HG03175 (cell line): Measurements from ENCODE around the gene SULT1A1.
"Not testable (repeated sequence)": the region's sequence is repeated elsewhere in the genome, so short reads cannot be mapped to it uniquely, and the experiment has no call there.

Source experiments
- ATAC-seq: cut with Tn5 transposase; IDR thresholded peaks from one replicate; pipeline ENCODE4 v1.9.1; 2021; ENCODE audit warnings: mild to moderate bottlenecking, moderate library complexity; ENCODE audit not compliant: unreplicated experiment

SULT1A1 gene

DNA sequence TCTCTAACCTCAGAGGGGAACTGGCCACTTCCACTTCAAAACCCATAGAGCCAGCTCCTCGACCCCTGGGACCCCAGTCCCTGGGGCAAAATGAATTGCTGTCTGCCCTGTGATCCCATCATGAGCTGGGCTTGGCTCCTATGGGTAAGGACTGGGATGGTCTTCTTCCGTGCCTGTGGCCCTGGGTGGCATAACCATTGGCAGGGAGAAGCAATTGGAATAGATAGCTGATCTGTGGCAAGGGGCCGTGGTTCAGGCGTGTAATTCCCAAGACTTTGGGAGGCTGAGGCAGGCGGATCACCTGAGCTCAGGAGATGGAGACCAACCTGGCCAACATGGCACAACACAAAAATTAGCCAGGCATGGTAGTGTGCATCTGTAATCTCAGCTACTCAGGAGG, 17.3 kb downstream of the SULT1A1 start:
- no peak for ATAC-seq

DNA sequence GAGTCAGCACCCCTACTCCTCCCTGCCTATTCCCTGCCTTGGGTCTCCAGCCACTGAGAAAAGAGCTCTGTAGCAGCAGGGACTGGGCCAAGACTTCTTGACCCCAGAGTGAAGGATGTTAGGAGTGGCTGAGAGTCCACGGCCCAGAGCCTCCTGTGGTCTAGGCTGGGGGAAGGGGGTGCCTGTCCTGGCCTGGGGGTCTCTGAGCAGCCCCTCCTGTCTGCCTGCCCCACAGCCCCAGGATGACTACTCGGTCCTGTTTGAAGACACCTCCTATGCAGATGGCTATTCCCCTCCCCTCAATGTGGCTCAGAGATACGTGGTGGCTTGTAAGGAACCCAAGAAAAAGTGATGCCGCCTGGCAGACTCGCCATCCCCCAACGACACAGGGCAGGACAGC, 18.5 kb downstream of the SULT1A1 start:
- ATAC-seq, result no peak

DNA sequence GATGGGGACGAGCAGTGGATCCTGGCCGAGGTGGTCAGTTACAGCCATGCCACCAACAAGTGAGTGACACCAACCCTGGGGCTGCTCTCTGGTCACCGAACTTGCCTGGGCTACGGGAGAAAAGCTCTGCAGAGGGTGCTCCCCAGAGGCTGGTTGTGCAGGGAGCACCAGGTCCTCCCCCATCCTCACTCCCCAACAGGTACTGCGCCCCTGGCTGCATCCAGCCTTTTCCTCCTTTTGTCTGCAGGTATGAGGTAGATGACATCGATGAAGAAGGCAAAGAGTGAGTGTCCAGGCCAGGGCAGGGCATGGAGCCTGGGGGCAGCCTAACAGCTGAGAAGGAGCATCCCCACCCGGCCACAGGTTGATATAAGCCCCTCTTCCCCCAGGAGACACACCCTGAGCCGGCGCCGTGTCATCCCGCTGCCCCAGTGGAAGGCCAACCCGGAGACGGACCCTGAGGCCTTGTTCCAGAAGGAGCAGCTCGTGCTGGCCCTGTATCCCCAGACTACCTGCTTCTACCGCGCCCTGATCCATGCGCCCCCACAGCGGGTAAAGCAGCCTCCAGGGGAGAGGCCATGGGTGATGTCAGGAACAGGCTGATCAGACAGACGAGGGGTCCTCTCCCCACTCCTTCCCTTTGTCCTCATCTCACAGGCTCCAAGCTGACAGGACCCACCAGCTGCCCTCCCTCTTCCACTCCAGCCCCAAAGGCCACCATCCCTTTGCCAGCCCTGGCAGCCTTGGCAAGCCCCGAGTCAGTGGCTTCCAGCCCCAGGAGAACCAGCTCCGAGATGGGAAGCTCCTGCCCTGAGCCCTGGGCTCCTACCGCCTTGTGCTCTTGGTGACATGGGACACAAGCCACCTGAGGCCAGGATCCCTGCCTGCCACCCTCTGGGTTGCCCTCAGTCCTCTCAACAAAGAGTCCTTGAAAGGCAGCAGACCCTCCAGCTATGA, 19.2 kb downstream of the SULT1A1 start:
- ATAC-seq, result no peak

DNA sequence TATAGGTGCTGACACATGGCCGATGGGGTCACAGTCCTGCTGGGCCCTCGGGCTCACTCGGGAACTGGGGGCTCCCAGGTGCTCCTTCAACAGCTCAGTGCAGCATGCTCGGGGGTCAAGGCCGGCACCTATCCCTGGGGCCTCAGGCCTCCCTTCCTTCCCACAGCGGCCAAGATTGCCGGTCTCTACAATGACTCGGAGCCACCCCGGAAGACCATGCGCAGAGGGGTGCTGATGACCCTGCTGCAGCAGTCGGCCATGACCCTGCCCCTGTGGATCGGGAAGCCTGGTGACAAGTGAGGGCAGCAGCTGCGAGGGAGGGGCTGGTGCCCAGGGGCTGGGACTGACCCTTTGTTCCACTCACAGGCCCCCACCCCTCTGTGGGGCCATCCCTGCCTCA, 19.9 kb downstream of the SULT1A1 start:
- ATAC-seq, result no peak

DNA sequence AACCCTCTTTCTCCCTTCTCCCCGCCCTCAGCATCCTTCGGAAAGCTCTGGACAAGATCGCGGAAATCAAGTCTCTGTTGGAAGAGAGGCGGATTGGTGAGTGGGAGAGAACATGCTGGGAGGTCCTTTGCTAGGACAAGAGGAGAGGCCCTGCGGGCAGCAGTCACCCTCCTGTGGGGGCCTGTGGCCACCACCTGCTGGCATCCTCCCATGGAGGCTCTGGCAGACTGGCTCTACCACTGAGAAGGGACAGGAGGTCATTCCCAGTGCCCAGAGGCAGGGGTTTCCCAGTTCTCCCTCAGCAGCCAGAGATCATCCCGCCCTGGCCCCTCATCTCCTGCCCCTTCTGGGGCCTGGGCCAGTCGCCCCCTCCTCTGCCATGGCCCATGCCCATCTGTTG, 20.8 kb downstream of the SULT1A1 start:
- no peak for ATAC-seq

DNA sequence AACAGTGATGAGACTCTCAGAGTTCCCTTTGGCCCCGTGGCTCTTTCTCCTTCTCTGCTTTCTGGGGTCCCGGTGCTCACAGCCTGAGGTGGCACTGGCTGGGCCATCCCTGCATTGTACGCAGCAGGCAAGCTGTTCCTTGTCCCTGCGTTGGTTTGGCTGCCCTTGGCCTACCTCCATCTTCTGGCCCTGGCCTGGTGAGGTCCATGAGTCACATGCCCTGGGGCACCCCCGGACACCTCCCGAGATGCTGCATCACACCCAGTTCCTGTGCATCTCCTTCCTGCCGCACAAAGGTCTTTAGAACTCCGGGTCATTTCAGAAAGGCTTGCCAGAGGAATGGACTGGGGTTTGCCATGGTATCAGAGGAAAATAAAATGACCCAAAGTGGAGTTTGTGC, 22.5 kb downstream of the SULT1A1 start:
- ATAC-seq, result no peak

DNA sequence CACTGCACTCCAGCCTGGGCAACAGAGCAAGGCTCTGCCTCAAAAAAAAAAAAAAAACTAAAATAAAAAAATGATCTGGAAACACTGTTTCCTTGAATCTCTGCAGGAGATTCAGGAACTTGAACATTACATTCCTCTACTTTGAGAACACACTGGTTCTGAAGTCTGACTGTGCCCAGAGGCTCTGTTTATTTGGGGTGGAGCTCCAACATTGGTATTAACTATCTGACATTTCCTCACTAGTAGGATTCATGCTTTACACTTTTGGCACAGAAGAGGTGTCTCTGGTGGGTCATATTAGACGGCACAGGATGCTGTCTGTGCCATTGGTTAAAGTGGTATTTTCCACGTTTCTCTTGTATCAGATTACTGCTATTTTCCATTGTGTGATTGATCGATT, 23.4 kb downstream of the SULT1A1 start:
- ATAC-seq, result no peak

DNA sequence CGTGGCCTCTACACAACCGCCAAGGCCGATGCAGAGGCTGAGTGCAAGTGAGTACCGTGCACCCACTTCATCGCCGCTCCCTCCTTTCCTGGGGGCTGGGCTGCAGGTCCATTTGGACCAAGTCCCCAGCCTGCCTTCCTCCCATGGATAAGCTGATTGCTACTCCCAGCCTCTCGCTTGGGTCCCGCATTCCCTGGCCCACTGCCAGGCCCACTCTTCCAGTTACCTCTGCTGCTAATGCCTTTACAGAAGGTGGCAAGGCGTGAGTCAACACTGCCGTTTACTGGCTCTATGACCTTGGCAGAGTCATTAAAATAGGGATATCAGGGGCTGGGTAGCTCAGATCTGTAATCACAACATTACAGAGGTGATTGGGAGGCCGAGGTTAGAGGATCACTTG, 24.2 kb downstream of the SULT1A1 start:
- ATAC-seq, result no peak

DNA sequence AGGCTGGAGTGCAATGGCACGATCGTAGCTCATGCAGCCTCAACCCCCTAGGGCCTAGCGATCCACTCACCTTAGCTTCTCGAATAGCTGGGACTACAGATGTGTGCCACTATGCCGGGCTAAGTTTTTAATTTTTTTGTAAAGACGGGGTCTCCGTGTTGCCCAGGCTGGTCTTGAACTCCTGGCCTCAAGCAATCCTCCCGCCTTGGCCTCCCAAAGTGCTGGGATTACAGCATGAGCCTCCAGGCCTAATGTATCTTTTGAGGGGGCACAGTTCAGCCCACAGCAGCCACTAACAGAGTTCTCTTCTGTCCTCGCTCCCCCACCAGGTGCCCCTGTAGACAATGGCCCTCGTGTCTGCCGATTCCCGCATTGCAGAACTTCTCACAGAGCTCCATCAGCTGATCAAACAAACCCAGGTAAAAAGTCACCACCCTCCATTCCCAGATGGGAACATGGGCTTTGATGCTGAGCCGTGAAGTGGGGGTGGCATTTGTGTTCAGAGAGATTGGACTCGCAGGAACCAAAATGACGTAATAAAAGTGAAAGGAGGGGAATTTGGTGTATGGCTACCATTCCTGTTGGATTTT, 29.0 kb downstream of the SULT1A1 start:
- no peak for ATAC-seq

DNA sequence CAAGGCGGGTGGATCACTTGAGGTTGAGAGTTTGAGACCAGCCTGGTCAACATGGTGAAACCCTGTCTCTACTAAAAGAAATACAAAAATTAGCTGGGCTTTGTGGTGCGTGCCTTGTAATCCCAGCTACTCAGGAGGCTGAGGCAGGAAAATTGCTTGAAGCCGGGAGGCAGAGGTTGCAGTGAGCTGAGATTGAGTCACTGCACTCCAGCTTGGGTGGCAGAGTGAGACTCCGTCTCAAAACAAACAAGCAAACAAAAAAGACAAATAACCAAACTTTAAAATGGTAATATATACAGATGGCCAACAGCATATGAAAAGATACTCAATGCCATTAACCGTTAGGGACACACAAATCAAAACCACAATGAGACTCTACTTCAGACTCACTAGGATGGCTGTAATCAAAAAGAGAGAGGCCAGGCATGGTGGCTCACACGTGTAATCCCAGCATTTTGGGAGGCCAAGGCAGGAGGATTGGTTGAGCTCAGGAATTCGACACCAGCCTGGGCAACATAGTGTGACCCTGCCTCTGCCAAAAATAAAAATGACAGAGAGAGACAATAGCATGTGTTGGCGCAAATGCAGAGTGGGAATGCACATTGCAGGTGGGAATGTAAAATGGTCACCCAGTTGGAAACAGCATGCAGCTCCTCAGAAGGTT, 34.3 kb downstream of the SULT1A1 start:
- no peak for ATAC-seq

DNA sequence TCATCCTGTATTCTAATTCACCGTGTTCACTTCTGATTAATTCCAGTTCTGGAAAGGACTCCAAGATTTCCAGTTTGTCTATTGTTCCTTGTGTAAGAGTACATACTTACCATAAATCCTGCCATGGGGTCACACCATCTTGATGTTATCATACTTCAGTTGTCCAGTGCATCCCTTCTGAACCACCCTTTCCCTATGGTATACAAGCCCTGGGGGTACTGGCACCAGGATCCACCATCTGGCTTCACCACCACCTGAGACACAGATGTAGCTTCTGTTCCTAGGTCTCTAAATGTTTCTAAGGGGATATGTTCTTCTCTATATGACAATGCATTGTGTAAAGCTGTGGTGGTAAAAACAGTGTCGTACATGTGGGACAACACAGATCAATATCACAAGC, 34.9 kb downstream of the SULT1A1 start:
- ATAC-seq, result no peak

DNA sequence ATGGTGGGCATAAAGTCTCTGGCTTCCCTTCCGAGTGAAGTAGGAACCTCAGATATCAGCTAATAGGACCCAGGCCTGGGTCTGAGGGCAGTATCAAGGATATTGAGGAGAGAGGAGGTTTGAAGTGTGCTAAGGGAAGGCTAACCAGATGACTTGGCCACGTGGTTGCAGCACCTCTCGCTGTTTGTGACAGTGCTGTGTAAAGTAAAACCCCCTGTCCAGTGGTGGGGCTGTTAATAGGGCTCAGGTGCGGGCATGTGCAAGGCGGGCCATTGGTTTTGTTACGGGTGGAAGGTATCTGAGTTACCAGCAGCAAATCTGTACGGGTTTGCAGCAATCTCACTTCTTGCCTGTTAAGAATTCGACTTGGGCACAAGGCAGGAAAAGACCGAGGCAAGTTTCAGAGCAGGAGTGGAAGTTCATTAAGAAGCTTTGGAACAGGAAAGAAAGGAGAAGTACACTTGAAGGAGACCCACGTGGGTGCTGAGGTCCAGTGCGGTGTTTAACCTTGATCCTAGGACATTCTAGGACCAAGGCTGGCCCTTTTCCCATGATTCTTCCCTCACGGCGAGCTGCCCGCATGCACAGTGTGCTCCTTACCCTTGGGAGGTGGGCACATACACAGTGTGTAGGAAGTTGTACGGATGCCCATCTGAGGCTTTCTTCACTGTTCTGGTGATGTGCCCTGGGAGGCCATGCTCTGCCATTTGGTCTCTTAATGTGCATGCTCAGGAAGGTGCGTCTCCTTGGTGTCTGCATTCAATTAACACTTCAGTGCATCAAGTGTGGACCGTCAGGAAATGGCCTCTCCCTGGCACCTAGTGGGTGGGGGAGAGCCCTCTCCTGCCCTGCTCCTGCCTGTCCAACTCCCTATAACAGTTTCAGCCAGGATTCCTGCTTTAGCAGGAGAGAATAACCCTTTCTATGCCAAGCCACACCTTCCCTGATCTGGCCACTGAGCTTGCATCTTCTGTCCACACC, 35.8 kb downstream of the SULT1A1 start:
- no peak for ATAC-seq

DNA sequence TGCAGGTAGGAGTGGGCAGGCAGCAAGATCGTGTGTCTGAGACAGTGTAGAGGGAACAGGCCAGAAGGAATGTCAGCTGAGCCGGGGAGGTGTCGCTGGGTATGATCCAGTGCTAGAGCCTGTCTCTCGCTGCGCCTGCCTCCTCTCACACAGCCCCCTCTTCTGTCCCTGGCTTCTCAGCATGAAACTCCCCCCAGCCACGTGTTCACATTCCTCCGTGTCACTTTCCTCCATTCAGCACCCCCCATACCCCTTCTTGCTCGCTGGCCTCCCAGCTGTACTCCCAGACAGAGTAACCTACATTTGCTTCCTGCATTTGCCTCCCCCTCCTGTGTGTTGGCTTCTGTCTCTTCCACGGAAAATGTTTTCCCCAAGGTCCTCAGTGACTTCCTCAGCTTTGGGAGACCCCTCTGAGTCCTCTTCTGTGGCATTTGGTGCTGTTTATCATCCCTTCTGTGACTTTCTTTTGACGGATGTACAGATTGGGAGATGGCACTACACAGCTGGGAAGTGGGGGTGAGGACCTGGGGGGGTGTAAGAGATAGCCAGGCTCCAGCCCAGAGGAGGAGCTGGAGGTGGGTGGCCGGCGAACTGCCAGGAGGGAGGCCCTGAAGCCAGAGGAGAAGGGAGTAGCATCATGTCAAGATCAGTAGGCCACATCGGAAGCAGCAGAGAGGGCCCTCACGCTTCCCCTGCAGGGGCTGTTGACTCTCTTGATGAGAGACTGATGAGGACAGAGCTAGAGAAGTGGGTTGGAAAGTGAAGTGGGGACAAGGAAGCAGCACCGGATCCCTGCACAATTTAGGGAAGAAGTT, 36.9 kb downstream of the SULT1A1 start:
- no peak for ATAC-seq

DNA sequence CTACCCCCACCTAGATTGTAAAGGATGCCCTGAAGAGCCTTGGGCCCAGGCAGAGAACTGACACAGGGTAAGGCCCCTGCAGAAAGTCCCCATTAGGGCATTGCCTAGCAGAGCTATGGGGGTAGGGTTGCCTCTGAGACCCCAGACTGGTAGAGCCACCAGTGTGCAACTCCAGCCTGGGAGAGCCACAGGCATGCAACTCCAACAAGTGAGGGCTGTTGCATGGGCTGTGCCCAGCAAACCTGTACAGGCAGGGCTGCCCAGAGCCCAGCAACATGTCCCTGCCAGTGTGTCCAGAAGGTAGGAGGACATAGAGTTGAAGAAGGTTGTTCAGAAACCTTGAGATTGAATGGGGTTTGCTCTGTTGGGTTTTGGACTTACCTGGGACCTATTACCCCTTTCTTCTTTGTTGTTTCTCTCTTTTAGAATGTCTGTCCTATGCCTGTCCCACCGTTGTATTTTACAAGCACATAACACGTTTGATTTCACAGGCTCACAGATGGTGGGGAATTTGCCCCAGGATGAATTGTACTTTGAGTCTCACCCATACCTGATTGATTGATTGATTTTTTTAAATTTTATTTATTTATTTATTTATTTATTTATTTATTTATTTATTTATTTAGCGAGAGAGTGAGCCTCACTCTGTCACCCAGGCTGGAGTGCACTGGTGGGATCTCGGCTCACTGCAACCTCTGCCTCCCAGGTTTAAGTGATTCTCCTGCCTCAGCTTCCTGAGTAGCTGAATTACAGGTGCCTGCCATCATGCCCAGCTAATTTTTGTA, 39.7 kb downstream of the SULT1A1 start:
- no peak for ATAC-seq

DNA sequence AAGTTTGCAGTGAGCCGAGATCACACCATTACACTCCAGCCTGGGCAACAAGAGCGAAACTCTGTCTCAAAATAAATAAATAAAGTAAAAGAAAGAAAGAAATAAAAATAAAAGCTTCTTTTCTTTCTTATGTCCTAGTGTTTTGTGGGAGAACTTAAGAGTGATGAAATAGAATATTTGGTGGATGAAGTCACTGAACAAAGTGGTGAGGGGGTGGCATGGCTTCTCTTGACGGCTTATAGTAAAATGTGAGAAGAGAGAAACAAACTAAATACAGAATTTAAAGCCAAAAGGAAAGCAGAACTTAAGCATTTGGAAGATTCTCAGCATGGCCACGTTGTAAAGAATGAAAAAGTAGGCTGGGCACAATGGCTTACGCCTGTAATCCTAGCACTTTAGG, 40.8 kb downstream of the SULT1A1 start:
- ATAC-seq, result no peak

DNA sequence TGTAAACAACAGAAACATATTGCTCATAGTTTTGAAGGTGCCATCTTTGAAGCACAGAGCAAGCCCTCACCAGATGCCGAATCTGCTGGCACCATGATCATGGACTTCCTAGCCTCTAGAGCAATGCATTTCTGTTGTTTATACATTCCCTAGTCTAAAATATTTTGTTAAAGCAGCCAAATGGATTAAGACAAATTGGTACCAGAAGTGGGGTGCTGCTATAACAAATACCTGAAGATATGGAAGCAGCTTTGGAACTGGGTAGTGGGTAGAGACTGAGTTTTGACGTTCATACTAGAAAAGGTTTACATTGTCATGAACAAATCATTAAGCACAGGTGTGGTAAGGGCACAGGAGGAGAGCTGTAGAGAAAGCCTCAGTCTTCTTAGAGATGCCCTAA, 42.6 kb downstream of the SULT1A1 start:
- no peak for ATAC-seq

DNA sequence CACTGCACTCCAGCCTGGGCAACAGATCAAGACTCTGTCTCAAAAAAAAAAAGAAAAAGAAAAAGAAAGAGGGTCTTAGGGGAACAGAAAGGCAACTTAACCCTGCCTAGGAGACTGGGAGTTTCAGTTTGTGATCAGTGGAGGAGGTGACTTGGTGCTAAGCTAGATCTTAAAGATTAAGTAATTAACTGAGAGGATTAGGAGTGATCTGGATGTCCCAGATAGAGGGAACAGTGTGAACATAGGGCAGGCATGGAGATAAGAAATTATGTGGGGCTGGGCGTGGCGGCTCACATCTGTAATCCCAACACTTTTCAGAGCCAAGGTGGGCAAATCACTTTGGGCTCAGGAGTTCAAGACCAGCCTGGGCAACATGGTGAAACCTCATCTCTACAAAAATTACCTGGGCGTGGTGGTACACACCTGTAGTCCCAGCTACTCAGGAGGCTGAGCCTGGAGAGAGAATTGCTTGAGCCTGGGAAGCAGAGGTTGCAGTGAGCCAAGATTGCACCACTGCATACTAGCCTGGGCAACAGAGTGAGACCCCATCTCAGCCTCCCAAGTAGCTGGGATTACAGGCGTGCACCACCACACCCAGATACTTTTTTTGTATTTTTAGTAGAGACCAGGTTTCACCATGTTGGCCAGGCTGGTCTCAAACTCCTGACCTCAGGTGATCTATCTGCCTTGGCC, 43.5 kb downstream of the SULT1A1 start:
- not testable (repeated sequence) for ATAC-seq

DNA sequence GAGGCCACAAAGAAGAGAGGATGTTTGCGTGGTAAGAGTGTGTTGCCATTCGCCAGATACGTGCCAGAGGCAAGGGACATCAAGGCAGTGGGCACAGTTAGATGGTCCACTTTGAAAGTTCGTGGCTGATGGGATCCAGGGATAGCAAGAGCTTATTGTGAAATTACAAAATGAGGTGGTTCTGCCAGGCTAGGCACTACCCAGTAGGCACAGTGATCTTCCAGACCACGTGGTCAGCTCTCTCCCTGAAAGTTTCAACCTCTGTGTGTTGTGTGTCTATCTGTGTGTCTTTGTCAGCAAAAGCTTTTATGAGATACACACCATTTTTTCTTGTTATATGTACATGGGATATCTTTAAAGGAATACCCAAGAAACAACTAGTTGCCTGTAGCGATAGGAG, 46.6 kb downstream of the SULT1A1 start:
- ATAC-seq, result no peak

DNA sequence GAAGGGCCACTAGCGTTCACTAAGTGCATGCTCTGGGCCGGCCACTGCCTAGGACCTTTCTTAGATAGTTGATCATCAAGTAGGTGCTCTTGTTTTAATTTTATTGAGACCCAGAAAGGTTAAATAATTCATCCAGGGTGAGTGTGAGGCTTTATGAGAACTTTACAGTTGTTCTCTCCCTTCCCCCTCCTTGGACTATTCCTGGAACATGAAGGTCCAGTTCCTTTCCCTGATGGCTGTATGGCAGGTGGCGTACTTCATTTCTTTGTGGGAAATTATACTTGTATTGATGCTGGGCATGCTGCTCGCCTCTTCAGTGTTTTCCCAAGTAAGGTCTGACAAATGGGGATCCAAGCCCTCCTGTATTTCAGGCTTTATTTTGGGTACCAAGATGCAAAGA, 47.6 kb downstream of the SULT1A1 start:
- ATAC-seq, result no peak
